HepG2 (cell line): ENCODE results near the gene SLU7. TPM values are rescaled to one million over a fixed set of nuclear protein-coding genes. Genes with fewer than 3 reads are reported as not detected.

Experiments used
- CC2D1A ChIP-seq: sonication (generic); formaldehyde crosslinking; IDR thresholded peaks from 2 replicates; pipeline ENCODE4 v1.8.1; 2023; ENCODE audit warnings: mild to moderate bottlenecking, missing genetic modification reagents
- FLYWCH1 ChIP-seq: sonication (generic); formaldehyde crosslinking; IDR thresholded peaks from 2 replicates; pipeline ENCODE4 v1.8.1; 2023; ENCODE audit warnings: mild to moderate bottlenecking, missing genetic modification reagents
- HES4 ChIP-seq: sonication (generic); formaldehyde crosslinking; IDR thresholded peaks from 2 replicates; pipeline ENCODE4 v1.9.0; 2021; ENCODE audit warnings: mild to moderate bottlenecking, missing genetic modification reagents, borderline replicate concordance
- NFIB ChIP-seq: sonication (generic); formaldehyde crosslinking; IDR thresholded peaks from 2 replicates; pipeline ENCODE4 v1.9.0; 2021; ENCODE audit warnings: missing genetic modification reagents, mild to moderate bottlenecking, borderline replicate concordance
- RAD51 ChIP-seq: fragments of 450-650 bp; IDR thresholded peaks from 2 replicates; pipeline ENCODE4 v1.6.1; 2016; ENCODE audit warnings: borderline replicate concordance
- SUZ12 ChIP-seq: fragments of 150-350 bp; IDR thresholded peaks from 2 replicates; pipeline ENCODE4 v1.6.1; 2014; ENCODE audit warnings: low read depth, low read length
- TBX3 ChIP-seq: fragments of 450-650 bp; IDR thresholded peaks from 2 replicates; pipeline ENCODE4 v1.6.1; 2017; ENCODE audit warnings: antibody characterized with exemption, mild to moderate bottlenecking, inconsistent platforms, borderline replicate concordance
- ZNF253 ChIP-seq: sonication (generic); formaldehyde crosslinking; IDR thresholded peaks from 2 replicates; pipeline ENCODE4 v1.8.0; 2022; ENCODE audit warnings: mild to moderate bottlenecking, missing genetic modification reagents, borderline replicate concordance
- ZNF354B ChIP-seq: sonication (generic); formaldehyde crosslinking; IDR thresholded peaks from 2 replicates; pipeline ENCODE4 v1.8.0; 2022; ENCODE audit warnings: mild to moderate bottlenecking, missing genetic modification reagents
- ZNF615 ChIP-seq: sonication (generic); formaldehyde crosslinking; IDR thresholded peaks from 2 replicates; pipeline ENCODE4 v1.5.0; 2020; ENCODE audit warnings: mild to moderate bottlenecking, missing genetic modification reagents, borderline replicate concordance
- ZNF724P ChIP-seq: sonication (generic); formaldehyde crosslinking; IDR thresholded peaks from 2 replicates; pipeline ENCODE4 v1.8.0; 2022; ENCODE audit warnings: missing genetic modification reagents, borderline replicate concordance
- ZNF891 ChIP-seq: sonication (generic); formaldehyde crosslinking; IDR thresholded peaks from 2 replicates; pipeline ENCODE4 v1.5.0; 2020; ENCODE audit warnings: mild to moderate bottlenecking, missing genetic modification reagents
- polyA plus RNA-seq, 8 experiments: library from polyadenylated mRNA; depleted of rRNA in 3 of 8; stranded (reverse) in 7 of 8; unstranded in 1 of 8; fragments of >200 nt; fragmentation: Illumina TruSeq in 4 of 8; extraction: Trizol in 4 of 8; gene quantifications; 2 replicates each; pipeline versions ENCODE4 v1.2.1 to v1.2.3, GENCODE V29; 2011 to 2016; ENCODE audit warnings: low read depth in 4 of 8, missing spikeins in 1 of 8, mixed read lengths in 1 of 8; ENCODE audit not compliant: insufficient read depth in 1 of 8
- total RNA-seq, 5 experiments: library from RNA; depleted of rRNA; stranded (reverse); fragments of >200 nt; fragmentation: Illumina TruSeq; extraction: Trizol; gene quantifications; 2 replicates each; pipeline ENCODE4 v1.2.3, GENCODE V29; 2016; ENCODE audit warnings: low read depth in 1 of 5
- TF ChIP-seq, protein P1 (sequence below): sonication (generic); formaldehyde crosslinking; IDR thresholded peaks from 2 replicates; pipeline ENCODE4 v1.4.0; 2020; ENCODE audit warnings: missing genetic modification reagents
- TF ChIP-seq, protein P2 (sequence below): sonication (generic); formaldehyde crosslinking; conservative IDR thresholded peaks from 2 replicates; pipeline ENCODE4 v1.4.0; 2020; ENCODE audit warnings: missing genetic modification reagents
- TF ChIP-seq, protein P3 (sequence below): sonication (generic); formaldehyde crosslinking; IDR thresholded peaks from 2 replicates; pipeline ENCODE4 v1.4.0; 2020; ENCODE audit warnings: missing genetic modification reagents
- TF ChIP-seq, protein P4 (sequence below): sonication (generic); formaldehyde crosslinking; IDR thresholded peaks from 2 replicates; pipeline ENCODE4 v1.4.0; 2020; ENCODE audit warnings: missing genetic modification reagents, borderline replicate concordance
- TF ChIP-seq, protein P5 (sequence below): IDR thresholded peaks from 2 replicates; pipeline ENCODE4 v1.6.1; 2016; ENCODE audit warnings: low read depth, borderline replicate concordance

The SLU7 gene
- total and polyA plus RNA-seq, 2 of the 13 experiments (the other 11 are each of a cell fraction or from before 2014, with no cell fraction given) = 24.0 to 39.2 TPM

DNA sequence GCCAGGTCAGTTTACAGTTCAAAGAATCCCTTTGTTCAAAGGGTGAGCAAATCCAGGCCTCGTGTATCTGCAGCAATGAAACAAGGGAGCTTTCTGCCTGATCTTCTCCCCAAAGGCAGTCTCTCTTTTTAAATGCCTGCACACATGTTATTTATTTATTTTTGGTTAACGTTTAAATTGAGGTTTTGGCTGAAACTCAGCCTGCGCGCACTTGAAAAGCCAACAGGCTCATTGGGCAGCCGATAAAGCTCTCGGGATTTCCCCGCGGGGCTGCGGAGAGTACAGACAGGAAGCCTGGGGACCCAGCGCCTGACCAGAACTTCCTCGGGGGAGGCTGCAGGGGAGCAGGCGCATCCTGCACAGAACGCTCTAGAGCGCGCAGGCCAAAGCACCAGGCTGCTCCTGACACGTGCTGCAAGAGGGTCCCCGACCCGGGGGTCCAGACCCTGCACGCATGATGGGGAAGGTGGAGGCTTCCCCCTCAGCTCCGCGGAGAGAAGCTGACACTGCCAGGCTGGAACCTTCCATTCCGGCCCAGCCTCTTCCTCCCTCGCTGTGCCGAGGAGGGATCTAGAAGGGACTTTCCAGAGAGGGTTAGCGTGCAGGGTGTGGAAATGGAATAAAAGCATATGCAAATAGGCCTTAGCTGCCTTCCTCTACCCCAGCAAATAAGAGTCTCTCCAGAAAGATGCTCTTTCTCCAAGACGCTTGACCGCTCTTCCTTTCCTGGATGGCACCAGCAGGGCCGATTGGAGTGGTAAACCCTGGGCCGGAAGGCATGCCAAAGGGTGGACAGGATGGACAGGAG, 48.9 kb upstream of the SLU7 start (continued):
- peak; percentile 87; the same call in 1 of the 2 replicates for TF ChIP-seq ZNF253
- no peak for TF ChIP-seq RAD51
- no peak for TF ChIP-seq SUZ12
- TF ChIP-seq ZNF354B = no peak
- no peak for TF ChIP-seq FLYWCH1
- TF ChIP-seq NFIB (CRISPR knock-in tag) = peak; percentile 23; the same call in 1 of the 2 replicates
- no peak for TF ChIP-seq TBX3
- TF ChIP-seq ZNF615 (CRISPR knock-in tag) = peak; percentile 87; the same call in 1 of the 2 replicates
- TF ChIP-seq, protein P1, sequence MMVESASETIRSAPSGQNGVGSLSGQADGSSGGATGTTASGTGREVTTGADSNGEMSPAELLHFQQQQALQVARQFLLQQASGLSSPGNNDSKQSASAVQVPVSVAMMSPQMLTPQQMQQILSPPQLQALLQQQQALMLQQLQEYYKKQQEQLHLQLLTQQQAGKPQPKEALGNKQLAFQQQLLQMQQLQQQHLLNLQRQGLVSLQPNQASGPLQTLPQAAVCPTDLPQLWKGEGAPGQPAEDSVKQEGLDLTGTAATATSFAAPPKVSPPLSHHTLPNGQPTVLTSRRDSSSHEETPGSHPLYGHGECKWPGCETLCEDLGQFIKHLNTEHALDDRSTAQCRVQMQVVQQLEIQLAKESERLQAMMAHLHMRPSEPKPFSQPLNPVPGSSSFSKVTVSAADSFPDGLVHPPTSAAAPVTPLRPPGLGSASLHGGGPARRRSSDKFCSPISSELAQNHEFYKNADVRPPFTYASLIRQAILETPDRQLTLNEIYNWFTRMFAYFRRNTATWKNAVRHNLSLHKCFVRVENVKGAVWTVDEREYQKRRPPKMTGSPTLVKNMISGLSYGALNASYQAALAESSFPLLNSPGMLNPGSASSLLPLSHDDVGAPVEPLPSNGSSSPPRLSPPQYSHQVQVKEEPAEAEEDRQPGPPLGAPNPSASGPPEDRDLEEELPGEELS (CRISPR knock-in tag) = peak; percentile 88
- no peak; the same call in 1 of the 2 replicates for TF ChIP-seq ZNF724P (CRISPR knock-in tag)
- TF ChIP-seq, protein P2, sequence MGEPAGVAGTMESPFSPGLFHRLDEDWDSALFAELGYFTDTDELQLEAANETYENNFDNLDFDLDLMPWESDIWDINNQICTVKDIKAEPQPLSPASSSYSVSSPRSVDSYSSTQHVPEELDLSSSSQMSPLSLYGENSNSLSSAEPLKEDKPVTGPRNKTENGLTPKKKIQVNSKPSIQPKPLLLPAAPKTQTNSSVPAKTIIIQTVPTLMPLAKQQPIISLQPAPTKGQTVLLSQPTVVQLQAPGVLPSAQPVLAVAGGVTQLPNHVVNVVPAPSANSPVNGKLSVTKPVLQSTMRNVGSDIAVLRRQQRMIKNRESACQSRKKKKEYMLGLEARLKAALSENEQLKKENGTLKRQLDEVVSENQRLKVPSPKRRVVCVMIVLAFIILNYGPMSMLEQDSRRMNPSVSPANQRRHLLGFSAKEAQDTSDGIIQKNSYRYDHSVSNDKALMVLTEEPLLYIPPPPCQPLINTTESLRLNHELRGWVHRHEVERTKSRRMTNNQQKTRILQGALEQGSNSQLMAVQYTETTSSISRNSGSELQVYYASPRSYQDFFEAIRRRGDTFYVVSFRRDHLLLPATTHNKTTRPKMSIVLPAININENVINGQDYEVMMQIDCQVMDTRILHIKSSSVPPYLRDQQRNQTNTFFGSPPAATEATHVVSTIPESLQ (CRISPR knock-in tag) = no peak
- TF ChIP-seq ZNF891 (CRISPR knock-in tag) = peak; percentile 87
- no peak for TF ChIP-seq CC2D1A
- TF ChIP-seq, protein P3, sequence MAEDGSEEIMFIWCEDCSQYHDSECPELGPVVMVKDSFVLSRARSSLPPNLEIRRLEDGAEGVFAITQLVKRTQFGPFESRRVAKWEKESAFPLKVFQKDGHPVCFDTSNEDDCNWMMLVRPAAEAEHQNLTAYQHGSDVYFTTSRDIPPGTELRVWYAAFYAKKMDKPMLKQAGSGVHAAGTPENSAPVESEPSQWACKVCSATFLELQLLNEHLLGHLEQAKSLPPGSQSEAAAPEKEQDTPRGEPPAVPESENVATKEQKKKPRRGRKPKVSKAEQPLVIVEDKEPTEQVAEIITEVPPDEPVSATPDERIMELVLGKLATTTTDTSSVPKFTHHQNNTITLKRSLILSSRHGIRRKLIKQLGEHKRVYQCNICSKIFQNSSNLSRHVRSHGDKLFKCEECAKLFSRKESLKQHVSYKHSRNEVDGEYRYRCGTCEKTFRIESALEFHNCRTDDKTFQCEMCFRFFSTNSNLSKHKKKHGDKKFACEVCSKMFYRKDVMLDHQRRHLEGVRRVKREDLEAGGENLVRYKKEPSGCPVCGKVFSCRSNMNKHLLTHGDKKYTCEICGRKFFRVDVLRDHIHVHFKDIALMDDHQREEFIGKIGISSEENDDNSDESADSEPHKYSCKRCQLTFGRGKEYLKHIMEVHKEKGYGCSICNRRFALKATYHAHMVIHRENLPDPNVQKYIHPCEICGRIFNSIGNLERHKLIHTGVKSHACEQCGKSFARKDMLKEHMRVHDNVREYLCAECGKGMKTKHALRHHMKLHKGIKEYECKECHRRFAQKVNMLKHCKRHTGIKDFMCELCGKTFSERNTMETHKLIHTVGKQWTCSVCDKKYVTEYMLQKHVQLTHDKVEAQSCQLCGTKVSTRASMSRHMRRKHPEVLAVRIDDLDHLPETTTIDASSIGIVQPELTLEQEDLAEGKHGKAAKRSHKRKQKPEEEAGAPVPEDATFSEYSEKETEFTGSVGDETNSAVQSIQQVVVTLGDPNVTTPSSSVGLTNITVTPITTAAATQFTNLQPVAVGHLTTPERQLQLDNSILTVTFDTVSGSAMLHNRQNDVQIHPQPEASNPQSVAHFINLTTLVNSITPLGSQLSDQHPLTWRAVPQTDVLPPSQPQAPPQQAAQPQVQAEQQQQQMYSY (CRISPR knock-in tag) = peak; percentile 57
- TF ChIP-seq, protein P4, sequence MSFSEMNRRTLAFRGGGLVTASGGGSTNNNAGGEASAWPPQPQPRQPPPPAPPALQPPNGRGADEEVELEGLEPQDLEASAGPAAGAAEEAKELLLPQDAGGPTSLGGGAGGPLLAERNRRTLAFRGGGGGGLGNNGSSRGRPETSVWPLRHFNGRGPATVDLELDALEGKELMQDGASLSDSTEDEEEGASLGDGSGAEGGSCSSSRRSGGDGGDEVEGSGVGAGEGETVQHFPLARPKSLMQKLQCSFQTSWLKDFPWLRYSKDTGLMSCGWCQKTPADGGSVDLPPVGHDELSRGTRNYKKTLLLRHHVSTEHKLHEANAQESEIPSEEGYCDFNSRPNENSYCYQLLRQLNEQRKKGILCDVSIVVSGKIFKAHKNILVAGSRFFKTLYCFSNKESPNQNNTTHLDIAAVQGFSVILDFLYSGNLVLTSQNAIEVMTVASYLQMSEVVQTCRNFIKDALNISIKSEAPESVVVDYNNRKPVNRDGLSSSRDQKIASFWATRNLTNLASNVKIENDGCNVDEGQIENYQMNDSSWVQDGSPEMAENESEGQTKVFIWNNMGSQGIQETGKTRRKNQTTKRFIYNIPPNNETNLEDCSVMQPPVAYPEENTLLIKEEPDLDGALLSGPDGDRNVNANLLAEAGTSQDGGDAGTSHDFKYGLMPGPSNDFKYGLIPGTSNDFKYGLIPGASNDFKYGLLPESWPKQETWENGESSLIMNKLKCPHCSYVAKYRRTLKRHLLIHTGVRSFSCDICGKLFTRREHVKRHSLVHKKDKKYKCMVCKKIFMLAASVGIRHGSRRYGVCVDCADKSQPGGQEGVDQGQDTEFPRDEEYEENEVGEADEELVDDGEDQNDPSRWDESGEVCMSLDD = peak; percentile 65
- TF ChIP-seq, protein P5, sequence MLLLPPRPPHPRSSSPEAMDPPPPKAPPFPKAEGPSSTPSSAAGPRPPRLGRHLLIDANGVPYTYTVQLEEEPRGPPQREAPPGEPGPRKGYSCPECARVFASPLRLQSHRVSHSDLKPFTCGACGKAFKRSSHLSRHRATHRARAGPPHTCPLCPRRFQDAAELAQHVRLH = peak; percentile 88
- no peak for TF ChIP-seq HES4 (CRISPR knock-in tag)
